ENCODE data around the gene ST6GAL2.

Gene ST6GAL2

DNA sequence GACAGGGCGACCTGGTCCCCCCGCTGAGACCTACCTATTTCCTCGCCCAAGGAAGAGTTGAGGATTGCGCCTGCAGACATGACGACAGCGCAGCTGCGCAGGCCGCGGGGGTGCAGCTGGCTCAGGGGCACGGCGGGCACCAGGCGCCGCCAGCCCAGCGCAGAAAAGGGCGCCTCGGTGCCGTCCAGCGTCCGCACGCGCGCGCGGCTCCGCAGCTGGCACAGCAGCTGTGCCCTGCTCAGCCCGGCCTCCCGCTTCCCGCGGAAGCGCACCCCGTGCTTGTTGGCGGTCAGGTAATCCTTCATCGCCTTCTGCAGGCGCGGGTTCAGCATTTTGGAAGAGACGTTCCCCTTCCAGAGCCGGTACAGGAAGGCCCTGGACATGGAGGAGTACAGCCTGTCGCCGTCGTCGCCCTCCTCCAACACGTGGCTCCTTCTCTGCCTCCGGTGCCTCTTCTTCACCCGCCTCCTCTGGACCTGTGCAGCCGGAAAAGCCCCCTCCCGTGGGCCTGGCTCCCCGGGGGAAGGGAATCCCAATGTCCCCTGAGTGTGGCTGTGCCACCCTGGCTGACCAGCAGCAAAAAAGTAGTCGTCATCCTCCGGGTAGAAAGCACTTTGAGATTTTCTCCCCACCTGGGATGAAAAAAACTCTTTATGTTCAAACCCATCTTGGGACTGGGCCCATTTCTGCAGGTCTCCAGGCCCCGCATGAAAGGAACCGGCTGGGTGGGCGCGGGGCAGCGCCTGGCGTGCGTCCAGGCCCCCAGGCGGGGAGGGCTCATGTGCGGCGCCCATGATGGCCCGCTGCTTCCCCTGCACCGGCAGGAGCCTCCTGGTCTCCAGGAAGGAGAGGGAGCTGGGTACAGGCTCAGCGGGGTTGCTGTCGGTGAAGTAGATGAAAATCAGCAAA, 42.7 kb downstream of the ST6GAL2 start:
- no peaks in the 10 kb centered on the region for H3K27me3 ChIP-seq (ENCODE audit: control insufficient read depth in 1 of 2, insufficient read depth in 2 of 2, low read length in 2 of 2)

GRCh38 chr2:106841886-106842645, 43.9 kb downstream of the ST6GAL2 start:
- Histone ChIP-seq H3K27ac (ENCODE audit: low read length) (peak overlapping the region; percentile 31), H3K9ac (ENCODE audit: low read length in 2 of 2) (no peak overlapping the region), H3K27me3 (ENCODE audit: control insufficient read depth in 1 of 2, insufficient read depth in 2 of 2, low read length in 2 of 2) (no peaks in the 10 kb centered on the region), H3K9me3 (ENCODE audit: control insufficient read depth in 2 of 2, low read length in 2 of 2) (no peaks in the 10 kb centered on the region), H3K4me1 (ENCODE audit: control insufficient read depth, insufficient read depth, low read length) (peaks cover 25% of the 10 kb centered on the region), H3K36me3 (ENCODE audit: control insufficient read depth in 2 of 2, insufficient read depth in 2 of 2, low read length in 2 of 2) (no peaks in the 10 kb centered on the region), H3K4me3 (ENCODE audit: low read length in 2 of 2) (no peak overlapping the region)

More for the DNA sequence above, 42.7 kb downstream of the ST6GAL2 start:
- no peaks in the 10 kb centered on the region for H3K9me3 ChIP-seq (ENCODE audit: control insufficient read depth in 2 of 2, low read length in 2 of 2)
- no peak overlapping the region for H3K4me3 ChIP-seq (ENCODE audit: low read length in 2 of 2)
- no peak overlapping the region for H3K27ac ChIP-seq (ENCODE audit: low read length)
- H3K9ac ChIP-seq (ENCODE audit: low read length in 2 of 2) = no peak overlapping the region
- no peaks in the 10 kb centered on the region for H3K36me3 ChIP-seq (ENCODE audit: control insufficient read depth in 2 of 2, insufficient read depth in 2 of 2, low read length in 2 of 2)
- H3K4me1 ChIP-seq (ENCODE audit: control insufficient read depth, insufficient read depth, low read length) = peaks cover 25% of the 10 kb centered on the region

DNA sequence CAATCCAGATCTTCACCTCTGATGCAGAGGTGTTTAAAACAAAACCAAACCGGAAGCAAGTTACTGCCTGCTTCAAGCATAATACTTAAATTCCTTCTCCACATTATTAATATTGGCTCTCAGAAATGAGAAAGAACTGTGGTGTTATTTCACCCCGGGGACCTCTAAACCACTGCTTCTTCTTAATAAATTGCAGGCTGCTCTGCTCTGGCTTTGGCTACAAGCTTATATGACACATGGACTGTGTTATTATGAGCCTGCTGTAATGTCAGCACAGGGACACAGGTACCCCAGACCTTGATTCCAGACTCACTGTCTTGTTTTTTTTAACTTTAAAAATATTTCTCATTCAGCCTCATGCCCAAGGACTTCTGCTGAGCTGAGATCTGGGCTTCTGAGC, 45.1 kb downstream of the ST6GAL2 start:
- Histone ChIP-seq H3K27me3 (ENCODE audit: control insufficient read depth in 1 of 2, insufficient read depth in 2 of 2, low read length in 2 of 2) (no peaks in the 10 kb centered on the region), H3K27ac (ENCODE audit: low read length) (peak overlapping the region; percentile 31), H3K9ac (ENCODE audit: low read length in 2 of 2) (no peak overlapping the region), H3K4me1 (ENCODE audit: control insufficient read depth, insufficient read depth, low read length) (peaks cover 25% of the 10 kb centered on the region), H3K36me3 (ENCODE audit: control insufficient read depth in 2 of 2, insufficient read depth in 2 of 2, low read length in 2 of 2) (no peaks in the 10 kb centered on the region), H3K9me3 (ENCODE audit: control insufficient read depth in 2 of 2, low read length in 2 of 2) (no peaks in the 10 kb centered on the region), H3K4me3 (ENCODE audit: low read length in 2 of 2) (peak overlapping the region in 1 of 2 donors; percentile 35)

DNA sequence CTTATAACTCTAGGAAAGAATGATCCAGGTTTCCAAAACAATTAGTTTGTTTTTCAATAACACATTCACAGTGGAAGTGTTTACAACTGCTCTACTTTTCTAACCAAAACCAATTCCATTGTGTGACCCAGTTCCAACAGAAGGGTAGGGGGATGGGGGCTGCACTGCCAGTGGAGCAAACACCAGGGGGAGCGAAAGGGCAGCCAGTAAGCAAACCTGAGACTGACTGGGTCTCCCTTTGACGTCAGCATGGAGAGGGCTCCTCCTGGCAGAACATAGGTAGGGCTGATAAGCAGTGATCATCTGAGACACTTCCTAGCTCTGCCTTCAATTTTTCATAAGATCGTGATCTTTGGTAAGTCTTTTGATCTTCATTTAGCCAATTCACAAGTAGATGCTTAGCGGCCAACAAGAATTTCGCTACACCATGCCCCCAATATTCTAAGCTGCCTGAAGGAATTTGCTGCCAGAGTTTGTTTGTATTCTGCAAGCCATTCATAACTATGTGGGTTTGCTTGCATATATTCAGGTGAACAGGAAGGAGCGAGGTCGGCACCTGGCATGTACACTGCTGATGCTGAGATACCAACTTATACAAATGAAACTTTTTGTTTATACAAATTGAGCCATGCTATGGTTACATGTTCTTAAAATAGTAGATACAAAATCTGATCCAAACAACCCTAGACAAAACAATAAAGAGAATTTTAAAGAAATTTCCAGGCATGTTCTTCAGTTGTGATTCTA, 45.9 kb downstream of the ST6GAL2 start:
- no peak overlapping the region for H3K27ac ChIP-seq (ENCODE audit: low read length)
- H3K27me3 ChIP-seq (ENCODE audit: control insufficient read depth in 1 of 2, insufficient read depth in 2 of 2, low read length in 2 of 2) = no peaks in the 10 kb centered on the region
- no peaks in the 10 kb centered on the region for H3K36me3 ChIP-seq (ENCODE audit: control insufficient read depth in 2 of 2, insufficient read depth in 2 of 2, low read length in 2 of 2)
- no peaks in the 10 kb centered on the region for H3K9me3 ChIP-seq (ENCODE audit: control insufficient read depth in 2 of 2, low read length in 2 of 2)
- peaks cover 23% of the 10 kb centered on the region for H3K4me1 ChIP-seq (ENCODE audit: control insufficient read depth, insufficient read depth, low read length)
- no peak overlapping the region for H3K4me3 ChIP-seq (ENCODE audit: low read length in 2 of 2)
- H3K9ac ChIP-seq (ENCODE audit: low read length in 2 of 2) = no peak overlapping the region

- no peaks in the 10 kb centered on the region for H3K9me3 ChIP-seq (ENCODE audit: control insufficient read depth in 2 of 2, low read length in 2 of 2)
- H3K27ac ChIP-seq (ENCODE audit: low read length) = no peak overlapping the region
Measured at GRCh38 chr2:106833256-106833655, 52.7 kb downstream of the ST6GAL2 start.

DNA sequence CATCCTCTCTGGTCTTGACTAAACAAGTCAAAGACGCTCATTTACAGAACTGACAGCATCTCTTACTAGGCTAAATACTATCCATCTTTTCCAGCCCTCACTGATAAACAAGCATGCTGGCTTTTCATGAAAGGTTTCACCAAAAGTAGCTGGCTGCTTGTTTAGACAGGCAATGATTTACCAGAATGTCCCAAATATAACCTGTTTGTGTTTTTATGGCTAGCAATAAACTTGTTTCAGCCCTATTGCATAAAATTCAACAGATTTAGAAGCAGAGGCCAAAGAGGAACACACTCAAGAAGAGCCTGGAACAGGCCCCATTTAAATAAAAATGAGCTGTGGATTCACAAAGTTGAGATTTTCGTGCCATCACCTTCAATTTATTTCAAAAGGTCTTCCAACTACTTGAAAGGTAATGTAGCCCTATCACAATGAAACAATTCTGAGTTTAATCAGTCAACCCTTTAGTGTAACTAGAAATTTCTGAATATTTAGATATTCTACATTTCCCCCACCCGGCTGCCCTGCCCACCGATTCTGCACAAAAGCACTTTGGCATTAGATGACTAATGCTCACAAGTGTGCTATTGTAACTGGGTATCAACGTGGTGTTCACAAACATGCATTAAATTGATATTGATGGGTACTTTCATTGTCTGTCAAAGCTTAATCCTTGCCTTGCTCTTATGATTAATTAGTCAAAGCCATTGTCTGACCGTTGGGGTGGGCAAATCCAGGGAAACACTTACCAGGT, 54.0 kb downstream of the ST6GAL2 start:
- Histone ChIP-seq H3K27ac (ENCODE audit: low read length) (no peak overlapping the region), H3K9ac (ENCODE audit: low read length in 2 of 2) (no peak overlapping the region), H3K9me3 (ENCODE audit: control insufficient read depth in 2 of 2, low read length in 2 of 2) (no peaks in the 10 kb centered on the region)

More at GRCh38 chr2:106833256-106833655, 52.7 kb downstream of the ST6GAL2 start:
- Histone ChIP-seq H3K4me3 (ENCODE audit: low read length in 2 of 2) (no peak overlapping the region), H3K27me3 (ENCODE audit: control insufficient read depth in 1 of 2, insufficient read depth in 2 of 2, low read length in 2 of 2) (no peaks in the 10 kb centered on the region), H3K9ac (ENCODE audit: low read length in 2 of 2) (no peak overlapping the region), H3K36me3 (ENCODE audit: control insufficient read depth in 2 of 2, insufficient read depth in 2 of 2, low read length in 2 of 2) (no peaks in the 10 kb centered on the region), H3K4me1 (ENCODE audit: control insufficient read depth, insufficient read depth, low read length) (no peaks in the 10 kb centered on the region)

DNA sequence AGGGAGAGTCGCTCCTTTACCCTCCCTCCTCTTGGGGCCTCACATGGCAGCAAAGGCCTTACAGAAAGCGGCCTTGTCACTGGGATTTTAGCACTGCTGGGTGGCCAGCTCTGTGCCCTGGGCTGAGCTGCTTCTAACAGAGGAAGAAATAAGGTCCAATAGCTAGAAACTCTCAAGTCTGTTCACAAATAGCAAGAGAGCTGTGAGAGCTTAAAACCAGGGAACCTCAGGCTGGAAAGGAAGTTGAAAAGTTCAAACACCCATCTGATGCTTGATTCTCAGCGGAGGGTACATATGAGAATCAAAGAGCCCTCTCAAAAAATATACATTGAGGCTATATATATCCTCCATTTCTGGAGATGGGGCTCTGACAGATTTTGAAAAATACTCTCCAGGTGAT, 54.7 kb downstream of the ST6GAL2 start:
- Histone ChIP-seq H3K27me3 (ENCODE audit: control insufficient read depth in 1 of 2, insufficient read depth in 2 of 2, low read length in 2 of 2) (no peaks in the 10 kb centered on the region), H3K27ac (ENCODE audit: low read length) (no peak overlapping the region), H3K4me3 (ENCODE audit: low read length in 2 of 2) (no peak overlapping the region), H3K9me3 (ENCODE audit: control insufficient read depth in 2 of 2, low read length in 2 of 2) (no peaks in the 10 kb centered on the region), H3K36me3 (ENCODE audit: control insufficient read depth in 2 of 2, insufficient read depth in 2 of 2, low read length in 2 of 2) (no peaks in the 10 kb centered on the region), H3K9ac (ENCODE audit: low read length in 2 of 2) (no peak overlapping the region), H3K4me1 (ENCODE audit: control insufficient read depth, insufficient read depth, low read length) (no peaks in the 10 kb centered on the region)

More for the DNA sequence above, 54.0 kb downstream of the ST6GAL2 start:
- no peaks in the 10 kb centered on the region for H3K36me3 ChIP-seq (ENCODE audit: control insufficient read depth in 2 of 2, insufficient read depth in 2 of 2, low read length in 2 of 2)
- no peaks in the 10 kb centered on the region for H3K27me3 ChIP-seq (ENCODE audit: control insufficient read depth in 1 of 2, insufficient read depth in 2 of 2, low read length in 2 of 2)
- H3K4me1 ChIP-seq (ENCODE audit: control insufficient read depth, insufficient read depth, low read length) = no peaks in the 10 kb centered on the region
- H3K4me3 ChIP-seq (ENCODE audit: low read length in 2 of 2) = no peak overlapping the region

- H3K27ac ChIP-seq (ENCODE audit: low read length) = no peak overlapping the region
- H3K27me3 ChIP-seq (ENCODE audit: control insufficient read depth in 1 of 2, insufficient read depth in 2 of 2, low read length in 2 of 2) = no peaks in the 10 kb centered on the region
- no peaks in the 10 kb centered on the region for H3K4me1 ChIP-seq (ENCODE audit: control insufficient read depth, insufficient read depth, low read length)
- no peak overlapping the region for H3K4me3 ChIP-seq (ENCODE audit: low read length in 2 of 2)
- peaks cover 0 to 1% of the 10 kb centered on the region in 2 donors for H3K9me3 ChIP-seq (ENCODE audit: control insufficient read depth in 2 of 2, low read length in 2 of 2)
- H3K36me3 ChIP-seq (ENCODE audit: control insufficient read depth in 2 of 2, insufficient read depth in 2 of 2, low read length in 2 of 2) = no peaks in the 10 kb centered on the region
- H3K9ac ChIP-seq (ENCODE audit: low read length in 2 of 2) = no peak overlapping the region
Measured at GRCh38 chr2:106830191-106830590, 55.8 kb downstream of the ST6GAL2 start.

GRCh38 chr2:106828119-106828518, 57.8 kb downstream of the ST6GAL2 start:
- H3K4me1 ChIP-seq (ENCODE audit: control insufficient read depth, insufficient read depth, low read length) = no peaks in the 10 kb centered on the region
- no peaks in the 10 kb centered on the region for H3K36me3 ChIP-seq (ENCODE audit: control insufficient read depth in 2 of 2, insufficient read depth in 2 of 2, low read length in 2 of 2)
- H3K4me3 ChIP-seq (ENCODE audit: low read length in 2 of 2) = no peak overlapping the region
- no peak overlapping the region for H3K27ac ChIP-seq (ENCODE audit: low read length)
- peaks cover 0 to 4% of the 10 kb centered on the region in 2 donors for H3K9me3 ChIP-seq (ENCODE audit: control insufficient read depth in 2 of 2, low read length in 2 of 2)
- H3K27me3 ChIP-seq (ENCODE audit: control insufficient read depth in 1 of 2, insufficient read depth in 2 of 2, low read length in 2 of 2) = no peaks in the 10 kb centered on the region
- no peak overlapping the region for H3K9ac ChIP-seq (ENCODE audit: low read length in 2 of 2)

GRCh38 chr2:106827158-106827557, 58.8 kb downstream of the ST6GAL2 start:
- Histone ChIP-seq H3K4me1 (ENCODE audit: control insufficient read depth, insufficient read depth, low read length) (no peaks in the 10 kb centered on the region), H3K9me3 (ENCODE audit: control insufficient read depth in 2 of 2, low read length in 2 of 2) (peaks cover 0 to 4% of the 10 kb centered on the region in 2 donors), H3K4me3 (ENCODE audit: low read length in 2 of 2) (no peak overlapping the region), H3K9ac (ENCODE audit: low read length in 2 of 2) (no peak overlapping the region), H3K27ac (ENCODE audit: low read length) (no peak overlapping the region), H3K36me3 (ENCODE audit: control insufficient read depth in 2 of 2, insufficient read depth in 2 of 2, low read length in 2 of 2) (no peaks in the 10 kb centered on the region), H3K27me3 (ENCODE audit: control insufficient read depth in 1 of 2, insufficient read depth in 2 of 2, low read length in 2 of 2) (no peaks in the 10 kb centered on the region)
